ENCODE results near the gene TM9SF4. TPM values are rescaled to one million over a fixed set of nuclear protein-coding genes. Genes with fewer than 3 reads are reported as not detected.
"Not testable (repeated sequence)": the region's sequence is repeated elsewhere in the genome, so short reads cannot be mapped to it uniquely, and the experiment has no call there.

Gene TM9SF4
- total RNA-seq, 1 donor from 2014 or later: 106 TPM

- no peak overlapping the region for H3K4me3 Mint-ChIP-seq (ENCODE audit: unreplicated experiment)
- H3K4me1 Mint-ChIP-seq (ENCODE audit: low read depth, unreplicated experiment): peaks cover 21% of the 10 kb centered on the region
- no peak overlapping the region for H3K27ac Mint-ChIP-seq (ENCODE audit: unreplicated experiment)
- no peak for DNase-seq
- peaks cover 9% of the 10 kb centered on the region for H3K36me3 Mint-ChIP-seq (ENCODE audit: unreplicated experiment)
- peaks cover 2% of the 10 kb centered on the region for H3K27me3 Mint-ChIP-seq (ENCODE audit: unreplicated experiment)
- peaks cover 12% of the 10 kb centered on the region for H3K9me3 Mint-ChIP-seq (ENCODE audit: unreplicated experiment)
- TF ChIP-seq, protein P1, sequence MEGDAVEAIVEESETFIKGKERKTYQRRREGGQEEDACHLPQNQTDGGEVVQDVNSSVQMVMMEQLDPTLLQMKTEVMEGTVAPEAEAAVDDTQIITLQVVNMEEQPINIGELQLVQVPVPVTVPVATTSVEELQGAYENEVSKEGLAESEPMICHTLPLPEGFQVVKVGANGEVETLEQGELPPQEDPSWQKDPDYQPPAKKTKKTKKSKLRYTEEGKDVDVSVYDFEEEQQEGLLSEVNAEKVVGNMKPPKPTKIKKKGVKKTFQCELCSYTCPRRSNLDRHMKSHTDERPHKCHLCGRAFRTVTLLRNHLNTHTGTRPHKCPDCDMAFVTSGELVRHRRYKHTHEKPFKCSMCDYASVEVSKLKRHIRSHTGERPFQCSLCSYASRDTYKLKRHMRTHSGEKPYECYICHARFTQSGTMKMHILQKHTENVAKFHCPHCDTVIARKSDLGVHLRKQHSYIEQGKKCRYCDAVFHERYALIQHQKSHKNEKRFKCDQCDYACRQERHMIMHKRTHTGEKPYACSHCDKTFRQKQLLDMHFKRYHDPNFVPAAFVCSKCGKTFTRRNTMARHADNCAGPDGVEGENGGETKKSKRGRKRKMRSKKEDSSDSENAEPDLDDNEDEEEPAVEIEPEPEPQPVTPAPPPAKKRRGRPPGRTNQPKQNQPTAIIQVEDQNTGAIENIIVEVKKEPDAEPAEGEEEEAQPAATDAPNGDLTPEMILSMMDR (IDR thresholded peaks at IDR 0.05; ENCODE audit: partially characterized antibody, unreplicated experiment): no peak
These were observed 10.2 kb downstream of the TM9SF4 start for GRCh38 chr20:32119734-32120133.

DNA sequence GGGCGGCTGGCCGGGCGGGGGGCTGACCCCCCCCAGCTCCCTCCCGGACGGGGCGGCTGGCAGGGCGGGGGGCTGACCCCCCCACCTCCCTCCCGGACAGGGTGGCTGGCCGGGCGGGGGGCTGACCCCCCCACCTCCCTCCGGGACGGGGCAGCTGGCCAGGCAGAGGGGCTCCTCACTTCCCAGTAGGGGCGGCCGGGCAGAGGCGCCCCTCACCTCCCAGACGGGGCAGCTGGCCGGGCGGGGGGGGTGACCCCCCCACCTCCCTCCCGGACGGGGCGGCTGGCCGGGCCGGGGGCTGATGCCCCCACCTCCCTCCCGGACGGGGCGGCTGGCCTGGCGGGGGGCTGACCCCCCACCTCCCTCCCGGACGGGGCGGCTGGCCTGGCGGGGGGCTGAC is 12.4 kb downstream of the TM9SF4 start:
- peak; percentile 47 for DNase-seq
- H3K27me3 Mint-ChIP-seq (ENCODE audit: unreplicated experiment); H3K36me3 Mint-ChIP-seq (ENCODE audit: unreplicated experiment); H3K27ac Mint-ChIP-seq (ENCODE audit: unreplicated experiment); H3K4me3 Mint-ChIP-seq (ENCODE audit: unreplicated experiment): not testable (repeated sequence)
- peaks cover 12% of the 10 kb centered on the region for H3K9me3 Mint-ChIP-seq (ENCODE audit: unreplicated experiment)
- H3K4me1 Mint-ChIP-seq (ENCODE audit: low read depth, unreplicated experiment): peaks cover 10% of the 10 kb centered on the region

DNA sequence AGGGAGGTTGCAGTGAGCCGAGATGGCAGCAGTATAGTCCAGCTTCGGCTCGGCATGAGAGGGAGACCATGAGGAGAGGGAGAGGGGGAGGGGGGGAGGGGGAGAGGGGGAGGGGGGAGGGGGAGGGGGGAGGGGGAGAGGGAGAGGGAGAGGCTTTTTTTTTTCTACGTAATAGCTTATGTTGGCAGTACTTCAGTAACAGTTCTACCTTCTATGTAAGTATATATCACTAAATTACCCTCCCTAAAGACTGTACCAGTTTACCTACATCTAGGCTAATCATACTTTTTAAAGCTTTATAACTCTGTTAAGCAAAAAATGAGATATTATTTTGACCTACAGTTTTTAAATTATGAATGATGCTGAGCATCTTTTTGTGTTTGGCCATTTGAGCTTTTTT is 13.6 kb downstream of the TM9SF4 start:
- Mint-ChIP-seq H3K36me3 (ENCODE audit: unreplicated experiment) (peaks cover 9% of the 10 kb centered on the region), H3K4me1 (ENCODE audit: low read depth, unreplicated experiment) (peaks cover 11% of the 10 kb centered on the region), H3K9me3 (ENCODE audit: unreplicated experiment) (peaks cover 12% of the 10 kb centered on the region), H3K27ac (ENCODE audit: unreplicated experiment) (peak overlapping the region; percentile 36), H3K27me3 (ENCODE audit: unreplicated experiment) (peaks cover 4% of the 10 kb centered on the region), H3K4me3 (ENCODE audit: unreplicated experiment) (no peak overlapping the region)
- no peak for DNase-seq
- TF ChIP-seq, protein P1 (IDR thresholded peaks at IDR 0.05; ENCODE audit: partially characterized antibody, unreplicated experiment): no peak

DNA sequence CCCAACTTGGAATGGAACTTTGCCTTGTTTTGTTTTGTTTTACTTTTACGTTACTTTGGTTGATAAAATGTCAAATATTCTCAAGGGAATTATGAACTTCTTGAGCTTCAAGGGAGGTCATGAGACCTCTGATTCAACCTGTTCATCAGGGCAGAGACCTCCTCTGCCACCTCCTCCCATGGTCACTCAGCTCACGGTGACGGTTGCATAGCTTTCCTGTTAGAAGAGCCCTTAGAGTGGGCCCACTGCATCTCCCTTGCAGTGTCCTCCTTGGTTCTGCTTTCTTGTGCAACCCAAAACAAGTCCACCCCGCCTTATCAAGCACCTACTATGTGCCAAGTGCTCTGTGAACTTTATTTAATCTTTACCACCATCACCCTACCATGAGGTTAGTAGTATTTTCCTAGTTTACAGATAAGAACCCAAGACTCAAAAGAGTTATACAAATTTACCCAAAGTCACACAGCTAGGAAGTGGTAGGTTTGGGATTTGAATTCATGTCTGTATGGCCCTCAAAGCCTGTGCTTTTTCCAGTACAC is 15.5 kb downstream of the TM9SF4 start:
- Mint-ChIP-seq H3K4me3 (ENCODE audit: unreplicated experiment) (no peak overlapping the region), H3K27me3 (ENCODE audit: unreplicated experiment) (peaks cover 4% of the 10 kb centered on the region), H3K9me3 (ENCODE audit: unreplicated experiment) (peaks cover 10% of the 10 kb centered on the region), H3K36me3 (ENCODE audit: unreplicated experiment) (peaks cover 9% of the 10 kb centered on the region), H3K4me1 (ENCODE audit: low read depth, unreplicated experiment) (peaks cover 13% of the 10 kb centered on the region), H3K27ac (ENCODE audit: unreplicated experiment) (no peak overlapping the region)
- TF ChIP-seq, protein P1 (IDR thresholded peaks at IDR 0.05; ENCODE audit: partially characterized antibody, unreplicated experiment): no peak
- DNase-seq: no peak

DNA sequence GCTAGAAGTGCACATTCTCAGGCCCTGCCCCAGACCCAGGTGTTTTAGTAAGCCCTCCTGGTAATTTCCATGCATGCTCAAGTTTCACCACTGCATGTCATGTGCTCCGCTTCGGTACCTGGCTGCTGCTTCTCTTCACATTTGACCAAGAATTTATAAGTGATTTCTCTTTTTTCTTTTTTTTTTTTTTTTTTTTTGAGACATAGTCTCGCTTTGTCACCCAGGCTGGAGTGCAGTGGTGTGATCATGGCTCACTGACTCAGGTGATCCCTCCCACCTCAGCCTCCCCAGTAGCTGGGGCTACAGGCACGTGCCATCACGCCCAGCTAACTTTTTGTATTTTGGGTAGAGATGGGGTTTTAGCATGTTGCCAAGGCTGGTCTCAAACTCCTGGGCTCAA is 16.0 kb downstream of the TM9SF4 start:
- Mint-ChIP-seq H3K27ac (ENCODE audit: unreplicated experiment) (no peak overlapping the region), H3K36me3 (ENCODE audit: unreplicated experiment) (peaks cover 9% of the 10 kb centered on the region), H3K27me3 (ENCODE audit: unreplicated experiment) (peaks cover 4% of the 10 kb centered on the region), H3K4me1 (ENCODE audit: low read depth, unreplicated experiment) (peaks cover 15% of the 10 kb centered on the region), H3K9me3 (ENCODE audit: unreplicated experiment) (peaks cover 10% of the 10 kb centered on the region), H3K4me3 (ENCODE audit: unreplicated experiment) (no peak overlapping the region)
- TF ChIP-seq, protein P1 (IDR thresholded peaks at IDR 0.05; ENCODE audit: partially characterized antibody, unreplicated experiment): no peak
- DNase-seq: no peak

Data from glutamatergic neuron (in vitro differentiated cells).